Trophoblast cell (in vitro differentiated cells and primary cell): ENCODE results near the gene TGM3.
A peak's percentile ranks its signal among the peaks of the same experiment; 100 is the strongest.

Experiments used
- DNase-seq, 2 donors: peaks; one replicate each; pipeline ENCODE4 v3.0.0-alpha.2; 2016
- H2AFZ ChIP-seq: 2 replicates; pipeline ENCODE4 v1.6.1; 2013; ENCODE audit warnings: low read length, moderate library complexity, mild to moderate bottlenecking; ENCODE audit not compliant: insufficient read depth, poor library complexity
- H2AK5ac ChIP-seq: 2 replicates; pipeline ENCODE4 v1.6.1; 2013; ENCODE audit warnings: mild to moderate bottlenecking, low read length
- H2BK120ac ChIP-seq: 2 replicates; pipeline ENCODE4 v1.6.1; 2013; ENCODE audit warnings: low read length, mild to moderate bottlenecking, moderate library complexity; ENCODE audit not compliant: insufficient read depth, poor library complexity
- H2BK12ac ChIP-seq: 2 replicates; pipeline ENCODE4 v1.6.1; 2013; ENCODE audit warnings: mild to moderate bottlenecking, low read length, moderate library complexity
- H2BK5ac ChIP-seq: 2 replicates; pipeline ENCODE4 v1.6.1; 2013; ENCODE audit warnings: low read length, low read depth, moderate library complexity, mild to moderate bottlenecking; ENCODE audit not compliant: poor library complexity
- H3K14ac ChIP-seq: 2 replicates; pipeline ENCODE4 v1.6.1; 2013; ENCODE audit warnings: mild to moderate bottlenecking, low read length
- H3K18ac ChIP-seq: 2 replicates; pipeline ENCODE4 v1.6.1; 2013; ENCODE audit warnings: mild to moderate bottlenecking, low read length
- H3K23ac ChIP-seq: 2 replicates; pipeline ENCODE4 v1.6.1; 2013; ENCODE audit warnings: low read length
- H3K27ac ChIP-seq: 2 replicates; pipeline ENCODE4 v1.5.1; 2013; ENCODE audit warnings: low read depth, mild to moderate bottlenecking, inconsistent platforms, low read length, moderate library complexity
- H3K27me3 ChIP-seq: 2 replicates; pipeline ENCODE4 v1.6.1; 2013; ENCODE audit warnings: inconsistent platforms, mild to moderate bottlenecking, low read length, moderate library complexity; ENCODE audit not compliant: insufficient read depth
- H3K36me3 ChIP-seq, 2 experiments: 1 replicate in 1 of 2; 2 replicates in 1 of 2; pipeline ENCODE4 v1.6.1; 2013; ENCODE audit warnings: low read length in 2 of 2, mild to moderate bottlenecking in 2 of 2, moderate library complexity in 1 of 2; ENCODE audit not compliant: insufficient read depth in 2 of 2, control insufficient read depth in 1 of 2
- H3K4ac ChIP-seq: 2 replicates; pipeline ENCODE4 v1.6.1; 2013; ENCODE audit warnings: low read depth, mild to moderate bottlenecking, low read length, moderate library complexity
- H3K4me1 ChIP-seq, 2 experiments: 1 replicate in 1 of 2; 2 replicates in 1 of 2; pipeline ENCODE4 v1.6.1; 2013; ENCODE audit warnings: low read length in 2 of 2, mild to moderate bottlenecking in 2 of 2, moderate library complexity in 1 of 2; ENCODE audit not compliant: insufficient read depth in 2 of 2, control insufficient read depth in 1 of 2
- H3K4me2 ChIP-seq: 2 replicates; pipeline ENCODE4 v1.6.1; 2013; ENCODE audit warnings: inconsistent platforms, mild to moderate bottlenecking, low read length, moderate library complexity
- H3K4me3 ChIP-seq: 2 replicates; pipeline ENCODE4 v1.5.1; 2013; ENCODE audit warnings: mild to moderate bottlenecking, low read depth, low read length, inconsistent platforms
- H3K79me1 ChIP-seq: one replicate; pipeline ENCODE4 v1.6.1; 2013; ENCODE audit warnings: low read length
- H3K79me2 ChIP-seq: 2 replicates; pipeline ENCODE4 v1.6.1; 2013; ENCODE audit warnings: low read length, mild to moderate bottlenecking; ENCODE audit not compliant: control insufficient read depth, insufficient read depth, poor library complexity
- H3K9ac ChIP-seq: 2 replicates; pipeline ENCODE4 v1.6.1; 2013; ENCODE audit warnings: mild to moderate bottlenecking, low read length
- H3K9me3 ChIP-seq: 2 replicates; pipeline ENCODE4 v1.6.1; 2013; ENCODE audit warnings: low read depth, mild to moderate bottlenecking, control low read depth, inconsistent platforms, low read length; ENCODE audit not compliant: insufficient read depth
- H4K12ac ChIP-seq: 2 replicates; pipeline ENCODE4 v1.6.1; 2013; ENCODE audit warnings: low read depth, mild to moderate bottlenecking, low read length, moderate library complexity
- H4K8ac ChIP-seq: 2 replicates; pipeline ENCODE4 v1.6.1; 2013; ENCODE audit warnings: low read depth, mild to moderate bottlenecking, low read length, moderate library complexity
- H4K91ac ChIP-seq: one replicate; pipeline ENCODE4 v1.6.1; 2013; ENCODE audit warnings: low read depth, mild to moderate bottlenecking, low read length, moderate library complexity
- WGBS: extraction: QIAGEN DNeasy Blood & Tissue Kit; methylation state at CpG from one replicate; pipeline ENCODE4 v1.1.7; 2013; ENCODE audit warnings: missing lambda C conversion rate; ENCODE audit not compliant: insufficient read length, insufficient coverage; ENCODE audit errors: extremely low coverage; 5-methylcytosine and 5-hydroxymethylcytosine counted together

Gene TGM3

GRCh38 chr20:2350606-2351005 is 54.8 kb downstream of the TGM3 start:
- H2BK12ac ChIP-seq: no peak overlapping the region
- H3K79me1 ChIP-seq: no peaks in the 10 kb centered on the region
- no peak overlapping the region for H3K4ac ChIP-seq
- H3K18ac ChIP-seq: no peak overlapping the region
- H3K79me2 ChIP-seq: no peaks in the 10 kb centered on the region
- H3K9ac ChIP-seq: peak overlapping the region; percentile 26
- H3K9me3 ChIP-seq: no peaks in the 10 kb centered on the region
- H4K91ac ChIP-seq: no peak overlapping the region
- DNase-seq: no peak
- no peak overlapping the region for H3K23ac ChIP-seq
- H2BK120ac ChIP-seq: no peak overlapping the region
- no peak overlapping the region for H3K14ac ChIP-seq
- H2AFZ ChIP-seq: no peak overlapping the region
- no peak overlapping the region for H3K4me2 ChIP-seq
- H2AK5ac ChIP-seq: no peak overlapping the region
- no peaks in the 10 kb centered on the region for H3K36me3 ChIP-seq
- no peak overlapping the region for H4K12ac ChIP-seq
- H3K4me1 ChIP-seq: peaks cover 15 to 17% of the 10 kb centered on the region in 2 experiments
- no peak overlapping the region for H4K8ac ChIP-seq
- H3K27ac ChIP-seq: no peak overlapping the region
- WGBS: no CpG with 5 or more reads among the region's 5 CpGs
- no peaks in the 10 kb centered on the region for H3K27me3 ChIP-seq
- H2BK5ac ChIP-seq: no peak overlapping the region
- no peak overlapping the region for H3K4me3 ChIP-seq

GRCh38 chr20:2353231-2353630 is 57.4 kb downstream of the TGM3 start:
- H3K4me1 ChIP-seq: peaks cover 15 to 17% of the 10 kb centered on the region in 2 experiments
- H4K91ac ChIP-seq: no peak overlapping the region
- no peak overlapping the region for H3K14ac ChIP-seq
- no CpG with 5 or more reads among the region's 3 CpGs for WGBS
- H2BK120ac ChIP-seq: no peak overlapping the region
- no peak overlapping the region for H3K23ac ChIP-seq
- H3K18ac ChIP-seq: no peak overlapping the region
- no peaks in the 10 kb centered on the region for H3K27me3 ChIP-seq
- H3K9ac ChIP-seq: no peak overlapping the region
- H2BK12ac ChIP-seq: no peak overlapping the region
- no peaks in the 10 kb centered on the region for H3K9me3 ChIP-seq
- no peak overlapping the region for H4K8ac ChIP-seq
- H3K4me2 ChIP-seq: no peak overlapping the region
- no peaks in the 10 kb centered on the region for H3K36me3 ChIP-seq
- H2AK5ac ChIP-seq: no peak overlapping the region
- no peak overlapping the region for H4K12ac ChIP-seq
- no peak overlapping the region for H3K27ac ChIP-seq
- peak in 1 of 2 donors; percentile 21 for DNase-seq
- no peak overlapping the region for H3K4ac ChIP-seq
- no peak overlapping the region for H3K4me3 ChIP-seq
- no peaks in the 10 kb centered on the region for H3K79me1 ChIP-seq
- no peak overlapping the region for H2BK5ac ChIP-seq
- H2AFZ ChIP-seq: no peak overlapping the region
- no peaks in the 10 kb centered on the region for H3K79me2 ChIP-seq

- Histone ChIP-seq H3K27me3 (no peaks in the 10 kb centered on the region), H3K4me3 (no peak overlapping the region), H2BK120ac (no peak overlapping the region), H3K79me1 (no peaks in the 10 kb centered on the region), H3K27ac (no peak overlapping the region), H3K9ac (no peak overlapping the region), H3K4ac (no peak overlapping the region), H3K4me2 (no peak overlapping the region), H2AK5ac (no peak overlapping the region), H3K79me2 (no peaks in the 10 kb centered on the region), H2BK12ac (no peak overlapping the region), H4K12ac (no peak overlapping the region), H3K23ac (no peak overlapping the region), H3K4me1 (peaks cover 1 to 2% of the 10 kb centered on the region in 2 experiments), H3K36me3 (no peaks in the 10 kb centered on the region), H4K8ac (no peak overlapping the region), H2BK5ac (no peak overlapping the region), H3K14ac (no peak overlapping the region), H3K18ac (no peak overlapping the region), H4K91ac (no peak overlapping the region), H2AFZ (no peak overlapping the region), H3K9me3 (no peaks in the 10 kb centered on the region)
- DNase-seq: no peak
- WGBS: no CpG with 5 or more reads among the region's 2 CpGs
Observed at GRCh38 chr20:2357114-2357513, 61.3 kb downstream of the TGM3 start.

GRCh38 chr20:2358006-2358405 is 62.2 kb downstream of the TGM3 start:
- no peak overlapping the region for H3K27ac ChIP-seq
- H4K8ac ChIP-seq: no peak overlapping the region
- no peak overlapping the region for H4K91ac ChIP-seq
- no peak overlapping the region for H3K9ac ChIP-seq
- no peak overlapping the region for H2AFZ ChIP-seq
- H2BK12ac ChIP-seq: no peak overlapping the region
- no peak overlapping the region for H3K4ac ChIP-seq
- H3K4me2 ChIP-seq: no peak overlapping the region
- no peaks in the 10 kb centered on the region for H3K9me3 ChIP-seq
- no peak overlapping the region for H3K4me3 ChIP-seq
- no peak overlapping the region for H3K23ac ChIP-seq
- H3K14ac ChIP-seq: no peak overlapping the region
- no peaks in the 10 kb centered on the region for H3K79me2 ChIP-seq
- no peaks in the 10 kb centered on the region for H3K79me1 ChIP-seq
- DNase-seq: no peak
- no CpG with 5 or more reads among the region's 3 CpGs for WGBS
- H2BK120ac ChIP-seq: no peak overlapping the region
- no peaks in the 10 kb centered on the region for H3K4me1 ChIP-seq
- no peak overlapping the region for H2AK5ac ChIP-seq
- no peak overlapping the region for H3K18ac ChIP-seq
- H3K27me3 ChIP-seq: no peaks in the 10 kb centered on the region
- H2BK5ac ChIP-seq: no peak overlapping the region
- no peak overlapping the region for H4K12ac ChIP-seq
- H3K36me3 ChIP-seq: no peaks in the 10 kb centered on the region
